ENCODE measurements around the gene COL6A1. TPM values are rescaled to one million over a fixed set of nuclear protein-coding genes. Genes with fewer than 3 reads are reported as not detected.

The COL6A1 gene
- total and polyA plus RNA-seq, 2 of the 4 experiments (the other 2 are of a cell fraction): 173 to 1,578 TPM

- ATAC-seq (ENCODE audit: low read depth) (no peak), DNase-seq (no peak)
- Histone ChIP-seq H3K56ac (ENCODE audit: extremely low read depth, insufficient read depth, low read length) (no peak overlapping the region), H2AK5ac (ENCODE audit: low read depth, low read length) (no peak overlapping the region), H2BK120ac (ENCODE audit: low read depth, low read length) (no peak overlapping the region), H3K27me3 (ENCODE audit: control insufficient read depth, insufficient read depth, low read length) (peaks cover 2% of the 10 kb centered on the region; the same call in 1 of the 2 replicates), H4K8ac (ENCODE audit: low read depth in 2 of 2, low read length in 2 of 2) (no peak overlapping the region), H2BK20ac (ENCODE audit: low read depth, low read length) (no peak overlapping the region), H3K79me1 (ENCODE audit: low read depth in 1 of 2, low read length in 2 of 2) (no peaks in the 10 kb centered on the region), H3K18ac (ENCODE audit: low read depth, low read length) (no peak overlapping the region), H4K20me1 (ENCODE audit: insufficient read depth, low read length) (no peaks in the 10 kb centered on the region), H3K9ac (ENCODE audit: low read depth, low read length) (no peak overlapping the region), H3K27ac (ENCODE audit: insufficient read depth, low read length) (no peak overlapping the region), H4K5ac (ENCODE audit: low read depth, low read length) (no peak overlapping the region), H3K14ac (replicated peaks; ENCODE audit: low read depth, low read length) (no peak overlapping the region), H3K23ac (ENCODE audit: low read depth, low read length) (no peak overlapping the region), H3K9me1 (ENCODE audit: insufficient read depth, low read length) (no peaks in the 10 kb centered on the region), H2BK5ac (ENCODE audit: low read depth, low read length, poor library complexity, severe bottlenecking) (no peak overlapping the region), H2BK15ac (ENCODE audit: low read depth, low read length) (no peak overlapping the region), H2AK9ac (replicated peaks; ENCODE audit: low read depth, low read length, poor library complexity) (no peak overlapping the region), H3K36me3 (ENCODE audit: control insufficient read depth, insufficient read depth, low read length) (no peaks in the 10 kb centered on the region), H3K4me2 (ENCODE audit: low read depth, low read length) (no peak overlapping the region), H2AFZ (replicated peaks; ENCODE audit: low read length, poor library complexity) (no peak overlapping the region), H4K91ac (ENCODE audit: insufficient read depth, low read depth, low read length) (no peak overlapping the region), H3K4ac (ENCODE audit: low read depth, low read length) (no peak overlapping the region), H3K4me3 (ENCODE audit: insufficient read depth, low read depth, low read length) (no peak overlapping the region), H3K9me3 (ENCODE audit: control insufficient read depth, insufficient read depth, low read length) (no peaks in the 10 kb centered on the region), H3K4me1 (ENCODE audit: control insufficient read depth, insufficient read depth, low read length) (peaks cover 5% of the 10 kb centered on the region; the same call in 1 of the 2 replicates)
- intact Hi-C loops (cut with micrococcal nuclease): no loop called here
- dilution Hi-C loops (cut with HindIII; ENCODE audit: low sequenced_read_pairs, unreplicated experiment): no loop called here
- 81% methylated on average over 4 of the region's 16 CpGs; no CpG with 5 or more reads in 1 of the 2 experiments for WGBS, 2 experiments (ENCODE audit: extremely low coverage in 2 of 2, insufficient read length in 1 of 2)
- TF ChIP-seq, protein P1, sequence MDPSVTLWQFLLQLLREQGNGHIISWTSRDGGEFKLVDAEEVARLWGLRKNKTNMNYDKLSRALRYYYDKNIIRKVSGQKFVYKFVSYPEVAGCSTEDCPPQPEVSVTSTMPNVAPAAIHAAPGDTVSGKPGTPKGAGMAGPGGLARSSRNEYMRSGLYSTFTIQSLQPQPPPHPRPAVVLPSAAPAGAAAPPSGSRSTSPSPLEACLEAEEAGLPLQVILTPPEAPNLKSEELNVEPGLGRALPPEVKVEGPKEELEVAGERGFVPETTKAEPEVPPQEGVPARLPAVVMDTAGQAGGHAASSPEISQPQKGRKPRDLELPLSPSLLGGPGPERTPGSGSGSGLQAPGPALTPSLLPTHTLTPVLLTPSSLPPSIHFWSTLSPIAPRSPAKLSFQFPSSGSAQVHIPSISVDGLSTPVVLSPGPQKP (IDR thresholded peaks at IDR 0.05; ENCODE audit: borderline replicate concordance, low read depth, low read length): no peak
- TF ChIP-seq CTCF (conservative IDR thresholded peaks at IDR 0.05; ENCODE audit: low read depth, low read length) (no peak), FOS (IDR thresholded peaks at IDR 0.05; ENCODE audit: low read depth, low read length) (no peak), MAZ (IDR thresholded peaks at IDR 0.05; ENCODE audit: borderline replicate concordance, low read depth, low read length) (no peak), POLR2A (IDR thresholded peaks at IDR 0.05; ENCODE audit: low read depth, low read length) (no peak)
- CTCF ChIA-PET: no interaction called here
- POLR2A ChIA-PET (ENCODE audit: unreplicated experiment): no interaction called here
- BruUV-seq (replicated peaks): no TSS peak
- in situ Hi-C loops (cut with MboI; ENCODE audit: low sequenced_read_pairs): no loop called here
Observed at GRCh38 chr21:45947716-45948255, 33.8 kb upstream of the COL6A1 start.

Measured in IMR-90 (cell line).